Measurements from ENCODE around the gene ZNF578. TPM values are rescaled to one million over a fixed set of nuclear protein-coding genes. Genes with fewer than 3 reads are reported as not detected.
"Not testable (repeated sequence)": the region's sequence is repeated elsewhere in the genome, so short reads cannot be mapped to it uniquely, and the experiment has no call there.

The ZNF578 gene
- total and polyA plus RNA-seq, 4 donors, result 0.63 to 3.8 (median 1.8) TPM

DNA sequence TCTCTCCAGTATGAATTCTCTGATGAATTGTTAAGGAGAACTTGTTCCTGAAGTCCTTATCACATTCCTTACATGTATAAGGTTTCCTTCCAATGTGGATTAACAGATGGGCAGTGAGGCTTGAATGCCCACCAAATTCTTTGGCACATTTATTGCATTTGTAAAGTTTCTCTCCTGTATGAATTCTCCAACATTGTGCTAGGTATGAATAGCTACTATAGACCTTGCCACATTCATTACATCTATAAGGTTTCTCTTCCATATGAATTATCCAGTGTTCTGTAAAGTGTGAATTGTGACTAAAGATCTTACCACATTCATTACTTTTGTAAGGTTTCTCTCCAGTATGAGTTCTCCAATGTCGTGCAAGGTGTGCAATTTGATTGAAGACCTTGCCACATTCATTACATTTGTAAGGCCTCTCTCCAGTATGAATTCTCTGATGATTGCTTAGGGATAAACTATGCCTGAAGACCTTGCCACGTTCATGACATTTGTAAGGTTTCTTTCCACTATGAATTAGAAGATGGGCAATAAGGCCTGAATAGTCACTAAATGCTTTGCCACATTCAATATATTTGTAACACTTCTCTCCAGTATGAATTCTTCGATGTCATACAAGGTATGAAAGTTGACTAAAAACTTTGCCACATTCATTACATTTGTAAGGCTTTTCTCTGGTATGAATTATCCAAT is 20.4 kb downstream of the ZNF578 start:
- intact Hi-C loops (cut with DNase I), result no loop called here
- Histone ChIP-seq H3K9me3 (ENCODE audit: control insufficient read depth, low read length) (peaks cover 22% of the 10 kb centered on the region), H3K27ac (ENCODE audit: low read depth in 1 of 2, low read length in 2 of 2) (no peak overlapping the region), H3K36me3 (ENCODE audit: control insufficient read depth in 1 of 2, insufficient read depth in 2 of 2, low read length in 1 of 2) (peaks cover 0 to 5% of the 10 kb centered on the region in 2 donors), H3K4me3 (ENCODE audit: low read length in 2 of 2) (no peak overlapping the region), H3K27me3 (ENCODE audit: control insufficient read depth in 1 of 2, insufficient read depth in 2 of 2, low read length in 1 of 2) (no peaks in the 10 kb centered on the region), H3K4me1 (ENCODE audit: control insufficient read depth in 1 of 2, insufficient read depth in 2 of 2, low read length in 2 of 2) (no peaks in the 10 kb centered on the region)
- no peak for ATAC-seq (ENCODE audit: low FRiP score)
- 92 to 95% methylated on average over 3 of the region's 3 CpGs for WGBS, 2 donors
- no peak for DNase-seq

DNA sequence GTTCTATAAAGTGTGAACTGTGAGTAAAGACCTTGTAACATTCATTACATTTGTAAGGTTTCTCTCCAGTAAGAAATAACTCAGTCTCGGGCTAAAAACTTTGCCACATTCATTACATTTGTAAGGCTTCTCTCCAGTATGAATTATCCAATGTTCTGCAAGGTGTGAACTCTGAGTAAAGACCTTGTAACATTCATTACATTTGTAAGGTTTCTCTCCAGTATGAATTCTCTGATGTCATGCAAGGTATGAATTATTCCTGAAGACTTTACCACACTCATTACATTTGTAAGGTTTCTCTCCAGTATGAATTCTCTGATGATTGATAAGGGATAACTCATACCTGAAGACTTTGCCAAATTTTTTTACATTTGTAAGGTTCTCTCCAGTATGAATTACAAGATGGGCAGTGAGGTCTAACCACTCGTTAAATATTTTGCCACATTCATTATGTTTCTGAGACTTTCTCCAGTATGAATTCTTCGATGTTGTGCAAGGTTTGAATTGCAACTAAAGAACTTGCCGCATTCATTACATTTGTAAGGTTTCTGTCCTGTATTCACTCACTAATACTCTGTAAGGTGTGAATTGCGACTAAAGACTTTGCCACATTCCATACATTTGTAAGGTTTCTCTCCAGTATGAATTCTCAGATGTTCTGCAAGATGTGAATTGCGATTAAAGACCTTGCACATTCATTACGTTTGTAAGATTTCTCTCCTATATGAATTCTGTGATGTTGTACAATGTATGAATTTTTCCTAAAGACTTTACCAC is 21.2 kb downstream of the ZNF578 start:
- Histone ChIP-seq H3K4me3 (ENCODE audit: low read length in 2 of 2) (no peak overlapping the region), H3K4me1 (ENCODE audit: control insufficient read depth in 1 of 2, insufficient read depth in 2 of 2, low read length in 2 of 2) (no peaks in the 10 kb centered on the region), H3K9me3 (ENCODE audit: control insufficient read depth, low read length) (peaks cover 19% of the 10 kb centered on the region), H3K27ac (ENCODE audit: low read depth in 1 of 2, low read length in 2 of 2) (no peak overlapping the region), H3K36me3 (ENCODE audit: control insufficient read depth in 1 of 2, insufficient read depth in 2 of 2, low read length in 1 of 2) (peaks cover 0 to 5% of the 10 kb centered on the region in 2 donors), H3K27me3 (ENCODE audit: control insufficient read depth in 1 of 2, insufficient read depth in 2 of 2, low read length in 1 of 2) (no peaks in the 10 kb centered on the region)
- intact Hi-C loops (cut with DNase I), result no loop called here
- ATAC-seq (ENCODE audit: low FRiP score) (no peak), DNase-seq (no peak)
- 96 to 97% methylated on average over 7 of the region's 7 CpGs for whole genome bisulfite sequencing, 2 donors

DNA sequence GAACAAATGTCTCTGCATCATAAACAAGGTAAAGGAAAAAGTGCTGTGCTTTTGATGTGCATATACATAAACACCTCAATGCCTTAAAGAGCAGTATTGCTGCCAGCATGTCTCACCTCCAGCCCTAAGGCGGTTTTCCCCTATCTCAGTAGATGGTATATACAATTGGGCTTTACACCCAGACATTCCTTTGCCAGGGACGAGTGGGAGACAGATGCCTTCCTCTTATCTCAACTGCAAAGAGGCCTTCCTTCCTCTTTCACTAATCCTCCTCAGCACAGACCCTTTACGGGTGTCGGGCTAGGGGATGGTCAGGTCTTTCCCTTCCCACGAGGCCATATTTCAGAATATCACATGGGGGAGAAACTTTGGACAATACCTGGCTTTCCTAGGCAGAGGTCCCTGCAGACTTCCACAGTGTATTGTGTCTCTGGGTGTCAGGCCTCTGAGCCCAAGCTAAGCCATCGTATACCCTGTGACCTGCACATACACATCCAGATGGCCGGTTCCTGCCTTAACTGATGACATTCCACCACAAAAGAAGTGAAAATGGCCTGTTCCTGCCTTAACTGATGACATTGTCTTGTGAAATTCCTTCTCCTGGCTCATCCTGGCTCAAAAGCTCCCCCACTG is 30.9 kb downstream of the ZNF578 start:
- 48 to 59% methylated on average over 7 of the region's 7 CpGs for WGBS, 2 donors
- H3K4me3 ChIP-seq (ENCODE audit: low read length in 2 of 2); H3K4me1 ChIP-seq (ENCODE audit: control insufficient read depth in 1 of 2, insufficient read depth in 2 of 2, low read length in 2 of 2); H3K27ac ChIP-seq (ENCODE audit: low read depth in 1 of 2, low read length in 2 of 2); intact Hi-C loops (cut with DNase I); ATAC-seq (ENCODE audit: low FRiP score); H3K36me3 ChIP-seq (ENCODE audit: control insufficient read depth in 1 of 2, insufficient read depth in 2 of 2, low read length in 1 of 2); H3K9me3 ChIP-seq (ENCODE audit: control insufficient read depth, low read length); H3K27me3 ChIP-seq (ENCODE audit: control insufficient read depth in 1 of 2, insufficient read depth in 2 of 2, low read length in 1 of 2); DNase-seq: not testable (repeated sequence)

DNA sequence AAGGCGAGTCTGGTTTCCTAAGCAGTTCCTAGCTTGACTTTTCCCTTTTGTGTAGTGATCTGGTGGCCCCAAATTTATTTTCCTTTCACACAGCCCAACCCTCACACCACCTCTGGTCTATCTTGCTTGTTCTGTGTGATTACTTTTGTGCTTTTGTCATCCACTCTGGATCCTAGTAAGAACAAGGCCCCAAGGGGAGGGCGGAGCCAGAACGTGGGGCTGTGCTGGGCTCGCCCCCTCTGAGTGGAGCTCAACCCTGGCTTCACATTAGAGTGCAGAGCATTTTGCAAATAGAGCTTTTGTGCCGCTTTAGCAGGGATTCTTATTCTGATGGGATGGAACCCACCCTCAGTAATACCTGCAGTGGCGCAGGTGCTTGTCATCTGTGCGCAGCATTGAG is 31.7 kb downstream of the ZNF578 start:
- intact Hi-C loops (cut with DNase I), result not testable (repeated sequence)

DNA sequence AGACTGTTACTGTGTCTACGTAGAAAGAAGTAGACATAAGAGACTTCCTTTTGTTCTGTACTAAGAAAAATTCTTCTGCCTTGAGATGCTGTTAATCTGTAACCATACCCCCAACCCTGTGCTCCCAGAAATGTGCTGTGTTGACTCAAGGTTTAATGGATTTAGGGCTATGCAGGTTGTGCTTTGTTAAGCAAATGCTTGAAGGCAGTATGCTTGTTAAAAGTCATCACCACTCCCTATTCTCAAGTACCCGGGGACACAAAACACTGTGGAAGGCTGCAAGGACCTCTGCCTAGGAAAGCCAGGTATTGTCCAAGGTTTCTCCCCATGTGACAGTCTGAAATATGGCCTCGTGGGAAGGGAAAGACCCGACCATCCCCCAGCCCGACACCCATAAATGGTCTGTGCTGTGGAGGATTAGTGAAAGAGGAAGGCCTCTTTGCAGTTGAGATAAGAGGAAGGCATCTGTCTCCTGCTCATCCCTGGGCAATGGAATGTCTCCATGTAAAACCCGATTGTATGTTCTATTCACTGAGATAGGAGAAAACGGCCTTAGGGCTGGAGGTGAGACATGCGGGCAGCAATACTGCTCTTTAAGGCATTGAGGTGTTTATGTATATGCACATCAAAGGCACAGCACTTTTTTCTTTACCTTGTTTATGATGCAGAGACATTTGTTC is 32.3 kb downstream of the ZNF578 start:
- H3K27ac ChIP-seq (ENCODE audit: low read depth in 1 of 2, low read length in 2 of 2); DNase-seq; H3K9me3 ChIP-seq (ENCODE audit: control insufficient read depth, low read length); H3K36me3 ChIP-seq (ENCODE audit: control insufficient read depth in 1 of 2, insufficient read depth in 2 of 2, low read length in 1 of 2); H3K4me1 ChIP-seq (ENCODE audit: control insufficient read depth in 1 of 2, insufficient read depth in 2 of 2, low read length in 2 of 2); H3K4me3 ChIP-seq (ENCODE audit: low read length in 2 of 2); H3K27me3 ChIP-seq (ENCODE audit: control insufficient read depth in 1 of 2, insufficient read depth in 2 of 2, low read length in 1 of 2); ATAC-seq (ENCODE audit: low FRiP score); intact Hi-C loops (cut with DNase I): not testable (repeated sequence)
- WGBS, 2 donors, result 8 to 10% methylated on average over 8 of the region's 8 CpGs

More for the DNA sequence above, 31.7 kb downstream of the ZNF578 start:
- H3K4me1 ChIP-seq (ENCODE audit: control insufficient read depth in 1 of 2, insufficient read depth in 2 of 2, low read length in 2 of 2); ATAC-seq (ENCODE audit: low FRiP score); H3K9me3 ChIP-seq (ENCODE audit: control insufficient read depth, low read length); H3K36me3 ChIP-seq (ENCODE audit: control insufficient read depth in 1 of 2, insufficient read depth in 2 of 2, low read length in 1 of 2); DNase-seq; H3K27me3 ChIP-seq (ENCODE audit: control insufficient read depth in 1 of 2, insufficient read depth in 2 of 2, low read length in 1 of 2); H3K4me3 ChIP-seq (ENCODE audit: low read length in 2 of 2); H3K27ac ChIP-seq (ENCODE audit: low read depth in 1 of 2, low read length in 2 of 2): not testable (repeated sequence)
- 34 to 44% methylated on average over 7 of the region's 7 CpGs for WGBS, 2 donors

DNA sequence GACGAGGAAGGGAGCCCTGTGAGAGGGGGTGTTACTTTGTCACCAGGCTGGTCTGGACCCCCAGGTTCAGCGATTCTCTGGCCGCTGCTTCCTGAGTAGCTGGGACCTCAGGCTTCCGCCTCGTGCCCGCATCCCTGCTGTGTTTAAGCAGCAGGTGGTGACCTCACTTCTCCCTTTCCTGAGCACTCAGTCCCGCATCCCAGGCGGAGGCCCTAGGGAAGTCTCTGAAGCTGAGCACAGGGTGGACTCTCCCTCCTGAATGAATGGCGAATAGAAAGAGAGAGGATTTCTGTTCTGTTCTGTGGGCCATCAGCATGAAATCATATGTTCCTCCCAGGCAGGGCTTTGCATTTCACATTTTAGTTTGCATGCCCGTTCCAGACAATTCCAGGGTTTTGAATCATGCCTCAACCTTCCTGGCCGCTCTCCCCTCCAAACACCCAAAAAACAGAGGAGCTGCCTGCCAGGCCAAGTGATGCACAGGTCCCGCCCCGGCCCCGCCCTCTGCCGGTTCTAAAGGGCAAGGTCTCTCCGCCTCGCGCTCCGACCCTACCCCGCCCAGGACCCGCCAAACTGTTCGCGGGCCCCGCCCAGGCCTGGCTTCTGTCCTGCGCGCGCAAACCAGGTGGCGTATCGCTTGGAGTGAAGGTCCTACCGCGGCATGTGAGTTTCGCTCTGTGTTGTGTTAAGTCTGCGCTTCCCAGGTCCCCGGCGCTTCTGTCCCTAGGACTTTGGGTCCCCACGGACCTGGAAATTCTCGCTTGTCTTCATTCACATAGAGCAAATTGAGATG is 39.0 kb downstream of the ZNF578 start:
- Histone ChIP-seq H3K27me3 (ENCODE audit: control insufficient read depth in 1 of 2, insufficient read depth in 2 of 2, low read length in 1 of 2) (no peaks in the 10 kb centered on the region), H3K9me3 (ENCODE audit: control insufficient read depth, low read length) (peaks cover 2% of the 10 kb centered on the region), H3K27ac (ENCODE audit: low read depth in 1 of 2, low read length in 2 of 2) (no peak overlapping the region), H3K4me3 (ENCODE audit: low read length in 2 of 2) (peak overlapping the region in 1 of 2 donors; percentile 22), H3K36me3 (ENCODE audit: control insufficient read depth in 1 of 2, insufficient read depth in 2 of 2, low read length in 1 of 2) (no peaks in the 10 kb centered on the region), H3K4me1 (ENCODE audit: control insufficient read depth in 1 of 2, insufficient read depth in 2 of 2, low read length in 2 of 2) (no peaks in the 10 kb centered on the region)
- no peak for ATAC-seq (ENCODE audit: low FRiP score)
- peak in 1 of 2 donors; percentile 55 for DNase-seq
- WGBS, 2 donors, result 10 to 14% methylated on average over 30 to 37 of the region's 37 CpGs
- intact Hi-C loops (cut with DNase I), result no loop called here

DNA sequence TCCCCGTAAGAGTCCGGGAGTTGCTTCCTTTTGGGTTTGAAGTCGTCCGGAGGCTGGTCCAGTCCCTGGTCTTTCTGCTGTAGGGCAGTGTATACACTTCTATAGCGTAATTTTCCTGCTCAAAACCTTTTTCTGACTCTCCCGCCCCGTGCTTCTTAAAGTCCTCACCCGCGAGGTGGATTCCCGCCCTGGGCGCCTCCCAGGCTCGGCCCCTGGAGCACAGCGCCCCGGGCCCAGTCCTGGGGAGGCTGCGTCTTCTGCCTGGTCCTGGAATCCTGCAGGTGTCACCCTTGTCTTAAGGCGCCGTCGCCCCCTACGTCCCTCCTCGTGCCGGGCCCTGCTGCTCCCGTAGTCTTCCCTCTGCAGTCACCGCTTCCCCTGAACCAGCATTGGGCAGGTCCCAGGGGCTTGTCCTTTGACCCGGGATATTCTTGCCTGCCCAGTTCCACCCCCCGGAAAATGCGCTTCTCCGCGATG is 39.7 kb downstream of the ZNF578 start:
- Histone ChIP-seq H3K9me3 (ENCODE audit: control insufficient read depth, low read length) (peaks cover 2% of the 10 kb centered on the region), H3K4me3 (ENCODE audit: low read length in 2 of 2) (peak overlapping the region in 1 of 2 donors; percentile 22), H3K27me3 (ENCODE audit: control insufficient read depth in 1 of 2, insufficient read depth in 2 of 2, low read length in 1 of 2) (no peaks in the 10 kb centered on the region), H3K27ac (ENCODE audit: low read depth in 1 of 2, low read length in 2 of 2) (no peak overlapping the region), H3K4me1 (ENCODE audit: control insufficient read depth in 1 of 2, insufficient read depth in 2 of 2, low read length in 2 of 2) (no peaks in the 10 kb centered on the region), H3K36me3 (ENCODE audit: control insufficient read depth in 1 of 2, insufficient read depth in 2 of 2, low read length in 1 of 2) (no peaks in the 10 kb centered on the region)
- ATAC-seq (ENCODE audit: low FRiP score), result no peak
- peak in 1 of 2 donors; percentile 45 for DNase-seq
- intact Hi-C loops (cut with DNase I), result no loop called here
- 7% methylated on average over 25 to 28 of the region's 28 CpGs for WGBS, 2 donors

DNA sequence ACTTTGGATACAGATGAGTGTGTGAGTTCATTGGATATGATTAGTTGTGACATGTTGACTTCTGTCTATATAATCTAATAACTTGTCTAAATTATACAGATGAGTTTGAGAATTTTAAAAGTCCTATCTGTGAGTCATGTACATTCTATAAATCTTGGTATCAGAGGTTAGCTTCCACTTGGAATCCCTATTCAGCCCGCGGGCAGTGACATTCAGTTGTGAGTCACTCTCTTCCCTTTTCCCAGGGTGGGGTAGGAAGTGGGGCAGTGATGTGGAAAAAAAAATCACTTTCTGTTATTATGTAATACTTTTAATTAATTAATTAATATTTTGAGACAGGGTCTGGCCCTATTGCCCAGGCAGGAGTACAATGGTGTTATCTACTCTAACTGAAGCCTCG is 41.2 kb downstream of the ZNF578 start:
- H3K36me3 ChIP-seq (ENCODE audit: control insufficient read depth in 1 of 2, insufficient read depth in 2 of 2, low read length in 1 of 2), result no peaks in the 10 kb centered on the region
- ATAC-seq (ENCODE audit: low FRiP score), result no peak

More for the DNA sequence above, 41.2 kb downstream of the ZNF578 start:
- DNase-seq, result no peak
- H3K4me1 ChIP-seq (ENCODE audit: control insufficient read depth in 1 of 2, insufficient read depth in 2 of 2, low read length in 2 of 2), result no peaks in the 10 kb centered on the region
- no peak overlapping the region for H3K4me3 ChIP-seq (ENCODE audit: low read length in 2 of 2)
- no peaks in the 10 kb centered on the region for H3K27me3 ChIP-seq (ENCODE audit: control insufficient read depth in 1 of 2, insufficient read depth in 2 of 2, low read length in 1 of 2)
- peaks cover 2% of the 10 kb centered on the region for H3K9me3 ChIP-seq (ENCODE audit: control insufficient read depth, low read length)
- intact Hi-C loops (cut with DNase I), result no loop called here
- no peak overlapping the region for H3K27ac ChIP-seq (ENCODE audit: low read depth in 1 of 2, low read length in 2 of 2)
- 91 to 93% methylated on average over 3 of the region's 3 CpGs for WGBS, 2 donors

Data from aorta (tissue), 5 donors.